CD4-positive, alpha-beta T cell treated with Interferon gamma for 1 hour (primary cell): ENCODE data around the gene KCNQ1.

Experiments
- DNase-seq: peaks from one replicate; pipeline ENCODE4 v3.0.0-alpha.2; 2020

The KCNQ1 gene

DNA sequence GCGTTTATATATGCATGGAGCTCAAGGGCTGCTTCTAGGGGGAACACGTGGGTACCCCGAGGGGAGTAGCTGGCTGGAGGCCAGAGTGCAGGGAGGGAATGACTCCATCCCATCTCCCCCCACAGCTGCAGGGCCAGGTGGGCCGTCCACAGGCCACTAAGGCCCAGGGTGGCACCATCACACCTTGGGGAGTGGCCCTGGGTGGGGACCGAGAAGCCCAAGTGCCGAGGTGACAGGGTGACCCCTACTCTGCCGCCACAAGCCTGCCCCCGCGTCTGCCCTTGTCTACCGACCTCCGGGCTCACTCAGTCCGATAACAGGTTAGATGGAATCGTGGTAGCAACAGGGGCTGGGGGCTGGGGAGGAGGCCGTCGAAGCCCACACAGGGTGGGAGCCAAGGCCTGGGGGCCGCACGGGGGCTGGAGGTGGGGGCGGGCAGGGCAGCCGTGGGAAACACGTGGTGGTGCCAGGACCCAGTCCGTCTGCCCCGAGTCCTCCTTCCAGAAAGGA, 129.3 kb downstream of the KCNQ1 start:
- DNase-seq: no peak

DNA sequence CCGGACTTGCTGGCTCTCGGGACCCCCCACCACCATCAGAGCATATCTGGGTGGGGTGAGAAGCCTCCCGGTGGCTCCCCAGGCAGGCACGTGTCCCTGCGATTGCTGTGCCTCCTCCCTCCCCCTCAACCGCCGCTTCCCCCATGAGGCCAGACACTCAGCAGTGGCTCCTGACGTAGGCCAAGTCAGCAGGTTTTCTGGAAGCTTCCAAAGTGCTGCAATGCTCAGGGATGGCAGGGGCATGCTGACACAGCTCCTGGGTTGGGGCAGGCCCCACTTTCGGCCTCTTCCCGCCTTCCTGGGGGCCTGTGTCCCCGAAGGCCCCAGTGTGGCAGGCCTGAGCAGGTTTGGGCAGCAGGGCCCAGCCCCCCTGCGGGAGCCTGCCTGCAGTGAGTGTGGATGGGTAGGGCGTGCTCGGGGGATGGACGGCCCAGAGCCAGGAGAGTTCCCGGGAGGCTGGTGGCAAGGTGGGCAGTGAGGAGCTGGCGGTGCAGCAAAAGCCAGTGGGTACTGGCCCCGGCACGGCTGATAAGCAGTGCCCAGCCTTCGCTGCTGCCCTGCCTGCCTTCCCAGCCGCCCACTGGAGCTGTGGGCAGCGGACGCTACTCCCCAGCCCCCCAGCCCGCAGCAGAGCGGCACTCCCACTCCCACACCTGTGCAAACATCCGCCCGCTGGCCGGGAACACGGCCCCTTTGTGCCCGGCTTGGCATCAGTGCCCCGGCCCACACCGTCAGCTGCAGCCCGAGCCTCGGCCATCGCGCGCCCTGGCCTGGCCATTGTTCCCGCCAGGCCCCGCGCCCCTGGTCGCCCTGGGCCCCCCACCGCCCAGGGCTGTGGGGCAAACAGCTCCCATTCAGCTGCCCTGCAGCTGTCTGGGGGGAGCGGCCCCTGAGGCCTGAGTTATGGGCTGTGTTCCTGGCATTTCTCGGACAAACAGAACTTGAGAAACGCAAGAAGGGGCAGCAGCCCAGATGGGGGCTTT, 130.0 kb downstream of the KCNQ1 start:
- DNase-seq: no peak

DNA sequence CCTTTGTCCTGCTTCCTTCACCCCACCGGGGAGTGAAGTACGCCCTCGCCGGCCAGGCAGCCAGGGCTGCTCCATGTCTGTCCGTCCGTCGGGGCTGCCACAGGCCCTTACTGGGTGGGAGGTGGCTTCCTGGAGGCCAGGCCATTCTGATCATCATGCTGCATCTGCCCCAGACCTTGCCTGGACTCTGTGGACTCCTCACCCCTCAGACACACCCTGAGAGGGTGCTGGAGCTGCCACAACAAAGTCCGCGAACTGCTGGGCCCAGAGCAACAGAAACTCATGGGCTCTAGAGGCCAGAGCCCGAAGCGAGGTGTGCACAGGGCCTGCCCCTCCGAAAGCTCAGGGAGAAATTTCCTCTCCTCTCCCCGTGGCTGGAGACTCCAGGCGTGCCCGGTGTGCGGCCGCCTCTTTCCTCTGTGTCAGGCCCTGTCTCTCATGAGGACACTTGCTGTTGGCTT, 130.8 kb downstream of the KCNQ1 start:
- DNase-seq: no peak

DNA sequence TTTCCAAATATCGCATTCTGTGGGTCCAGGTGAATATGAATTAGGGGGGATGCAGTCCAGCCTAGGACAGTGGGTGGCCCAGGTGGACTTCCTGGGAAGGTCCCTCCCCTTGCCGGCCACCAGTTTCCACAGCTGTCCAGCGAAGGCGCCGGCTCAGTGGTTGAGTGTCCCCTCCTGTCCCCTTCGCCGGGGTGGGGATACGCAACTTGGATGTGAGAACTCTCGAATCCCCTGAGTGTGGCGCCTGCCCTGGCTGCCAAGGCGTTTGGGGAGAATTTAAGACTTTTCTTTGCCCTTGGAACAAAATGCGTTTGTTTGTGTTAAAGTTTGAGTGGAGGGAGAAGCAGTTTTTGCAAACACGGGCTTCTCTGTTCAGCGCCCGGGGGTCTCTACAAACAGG, 131.3 kb downstream of the KCNQ1 start:
- no peak for DNase-seq

DNA sequence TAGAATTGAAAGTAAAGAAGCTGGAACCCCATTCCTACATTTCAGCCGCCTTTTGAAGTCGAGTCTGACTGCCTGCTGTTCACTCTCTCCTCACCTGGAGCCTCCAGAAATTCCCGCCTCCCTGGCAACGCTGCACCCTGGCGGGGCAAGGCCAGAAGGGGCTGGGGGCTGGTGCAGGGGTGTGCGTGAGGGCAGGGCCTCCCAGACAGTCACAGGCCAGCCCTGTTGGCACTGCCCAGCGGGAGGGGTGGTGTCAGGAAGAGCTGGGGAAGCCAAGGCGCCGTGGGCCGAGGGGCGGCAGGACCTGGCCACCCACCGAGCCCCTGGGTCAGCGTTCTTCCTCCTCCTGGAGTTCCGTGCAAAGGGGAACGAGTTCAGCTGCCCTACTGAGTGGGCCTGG, 131.7 kb downstream of the KCNQ1 start:
- no peak for DNase-seq

DNA sequence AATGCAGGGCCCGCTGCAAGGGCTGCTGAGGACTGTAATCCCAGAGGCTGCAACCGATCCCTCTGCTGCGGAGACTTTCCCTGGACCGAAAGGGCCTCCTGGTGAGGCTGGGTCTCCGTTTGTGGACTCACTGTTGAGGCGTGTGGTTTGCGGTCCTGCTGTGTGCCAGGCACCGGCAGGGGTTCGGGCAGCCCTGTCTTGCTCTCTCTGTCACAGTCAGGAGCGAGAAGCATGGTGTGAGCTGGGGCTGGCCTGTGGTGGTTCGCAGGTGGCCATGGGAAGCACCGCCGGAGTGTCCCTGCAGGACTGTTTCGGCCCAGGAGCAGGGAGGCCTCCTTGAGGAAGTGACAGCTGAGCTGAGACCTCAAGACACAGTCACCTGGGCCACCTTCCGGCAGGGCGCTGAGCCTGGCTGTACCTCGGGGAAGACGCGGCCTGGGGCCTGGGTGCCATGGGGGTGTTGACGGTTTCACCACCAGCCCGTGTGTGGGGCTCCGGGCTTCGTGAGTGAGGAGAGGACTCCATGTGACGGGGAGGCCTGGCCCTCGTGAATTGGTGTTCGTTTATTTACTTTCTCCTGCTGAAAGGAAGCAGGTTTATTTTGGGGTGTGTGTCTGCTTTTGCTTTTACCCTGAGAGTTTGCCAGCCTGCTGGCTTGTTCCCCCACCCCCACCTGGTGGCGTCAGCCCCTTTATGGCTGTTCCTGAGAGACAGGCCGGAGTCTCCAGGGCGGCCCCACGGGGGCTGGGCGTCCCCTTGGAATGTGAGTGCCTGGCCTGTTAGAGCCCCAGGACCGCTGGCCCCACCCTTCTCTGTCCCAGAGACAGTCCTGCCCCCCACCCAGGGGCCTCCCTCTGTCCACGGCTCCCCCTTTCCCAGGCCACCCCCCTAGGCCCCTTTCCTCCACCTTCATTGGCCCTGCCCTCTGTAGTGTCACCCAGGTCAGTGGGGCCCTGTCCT, 132.5 kb downstream of the KCNQ1 start:
- no peak for DNase-seq

DNA sequence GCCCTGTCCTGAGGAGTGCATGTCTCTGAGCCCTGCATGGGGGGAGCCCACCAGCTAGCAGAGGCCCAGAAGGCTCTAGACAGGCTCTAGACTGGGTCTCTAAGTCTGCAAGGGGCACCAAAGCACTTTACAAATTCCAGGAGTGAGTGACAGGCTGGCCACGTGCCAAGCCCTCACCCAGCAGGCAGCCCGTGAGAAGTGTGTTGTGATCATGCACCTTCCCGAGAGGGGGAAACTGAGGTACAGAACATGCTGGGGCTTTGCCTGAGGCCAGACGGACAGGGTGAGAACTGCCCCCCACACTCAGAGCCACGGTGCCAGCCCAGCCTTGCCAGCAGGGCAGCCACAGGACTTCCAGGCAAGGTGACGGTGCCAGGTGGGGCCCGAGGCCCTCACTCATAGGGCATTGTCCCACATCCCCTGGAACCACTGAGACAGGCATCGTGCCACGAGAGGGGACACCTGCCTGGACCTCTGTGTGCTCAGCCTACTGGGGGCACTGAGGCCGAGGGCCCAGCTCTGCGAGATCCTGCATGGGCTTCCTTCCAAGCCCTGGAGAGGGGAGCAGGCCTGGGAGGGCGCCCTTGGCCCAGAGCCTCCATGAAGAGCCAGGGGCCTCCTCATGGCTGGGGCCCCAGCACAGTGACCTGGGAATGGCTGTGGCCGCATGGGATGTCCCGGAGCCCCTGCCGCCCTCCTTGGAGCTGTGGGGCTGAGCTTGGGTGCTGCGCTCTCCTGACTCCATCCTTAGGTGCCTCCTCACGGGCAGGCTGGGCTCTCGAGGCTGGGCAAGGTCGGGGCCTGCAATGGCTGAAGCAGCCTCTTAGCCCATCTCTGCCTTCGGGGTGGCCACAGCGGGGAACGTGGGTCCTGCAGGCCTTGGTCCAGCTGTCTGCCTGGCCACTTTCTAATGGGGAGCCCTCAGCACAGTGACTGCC, 133.5 kb downstream of the KCNQ1 start:
- no peak for DNase-seq

DNA sequence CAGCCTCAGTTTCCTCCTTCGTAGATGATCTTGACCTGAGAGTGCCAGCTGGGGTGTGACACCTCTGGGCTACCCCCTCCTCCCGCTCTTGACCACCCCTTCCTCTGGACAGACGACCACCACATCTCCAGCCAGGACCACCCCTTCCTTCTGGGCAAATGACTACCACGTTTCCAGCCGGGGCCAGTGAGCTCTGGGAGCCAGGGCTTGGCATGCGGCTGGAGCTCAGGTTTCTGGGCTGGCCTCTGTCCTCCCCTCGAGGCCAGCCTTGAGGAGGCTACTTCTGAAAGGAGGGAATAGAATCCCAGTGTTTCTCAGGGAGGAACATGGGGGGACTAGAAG, 134.1 kb downstream of the KCNQ1 start:
- no peak for DNase-seq

DNA sequence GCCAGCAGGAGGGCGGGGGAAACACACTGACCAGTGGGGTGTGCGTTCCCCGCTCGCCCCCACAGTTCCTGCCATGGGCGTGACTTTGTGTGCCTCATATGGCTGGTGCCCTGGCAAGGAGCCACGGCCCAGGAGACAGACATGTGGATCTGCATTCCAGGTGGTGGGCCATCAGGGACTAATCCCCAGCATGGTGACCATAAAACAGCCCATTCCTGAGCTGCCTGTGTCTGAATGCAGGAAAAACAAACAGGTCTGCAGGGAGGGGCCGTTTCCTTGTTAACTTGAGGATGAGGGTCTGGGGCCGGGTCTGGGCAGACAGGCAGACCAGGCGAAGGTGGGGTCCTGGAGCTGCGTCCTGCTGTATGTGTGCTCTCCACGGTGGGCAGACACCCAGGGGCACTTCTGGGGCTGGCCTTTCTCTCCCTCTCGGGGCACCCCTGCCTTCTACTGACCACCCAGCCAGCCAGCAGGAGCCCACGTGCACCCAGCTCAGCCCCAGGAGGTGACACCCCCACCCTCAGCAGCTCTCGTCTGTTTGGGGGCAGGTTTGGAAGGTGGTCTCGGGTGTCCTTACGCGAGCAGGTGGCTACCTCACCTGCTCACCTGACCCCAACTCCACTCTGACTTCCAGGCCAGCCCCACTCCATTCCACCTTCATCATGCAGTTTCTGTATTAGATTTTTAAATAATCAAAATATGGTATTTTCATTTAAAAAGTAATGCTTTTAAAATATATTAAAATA, 134.7 kb downstream of the KCNQ1 start:
- DNase-seq: no peak

DNA sequence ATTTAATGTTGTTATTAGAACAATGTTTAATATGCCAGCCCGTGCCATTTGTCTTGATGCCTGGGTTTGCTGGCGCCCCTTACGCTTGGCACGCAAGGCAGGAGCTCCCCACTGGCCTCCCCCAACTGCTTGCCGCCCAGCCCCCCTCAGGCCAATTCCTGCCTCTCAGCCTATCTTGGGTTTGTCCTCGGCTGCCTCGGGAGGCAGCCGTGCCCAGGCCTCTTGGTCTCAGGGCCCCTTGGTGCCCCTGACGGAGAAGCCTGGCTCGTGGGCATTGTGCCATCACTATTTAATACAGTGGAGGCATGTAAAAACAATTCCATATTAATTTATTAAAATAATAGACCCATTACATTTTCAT, 135.2 kb downstream of the KCNQ1 start:
- no peak for DNase-seq

DNA sequence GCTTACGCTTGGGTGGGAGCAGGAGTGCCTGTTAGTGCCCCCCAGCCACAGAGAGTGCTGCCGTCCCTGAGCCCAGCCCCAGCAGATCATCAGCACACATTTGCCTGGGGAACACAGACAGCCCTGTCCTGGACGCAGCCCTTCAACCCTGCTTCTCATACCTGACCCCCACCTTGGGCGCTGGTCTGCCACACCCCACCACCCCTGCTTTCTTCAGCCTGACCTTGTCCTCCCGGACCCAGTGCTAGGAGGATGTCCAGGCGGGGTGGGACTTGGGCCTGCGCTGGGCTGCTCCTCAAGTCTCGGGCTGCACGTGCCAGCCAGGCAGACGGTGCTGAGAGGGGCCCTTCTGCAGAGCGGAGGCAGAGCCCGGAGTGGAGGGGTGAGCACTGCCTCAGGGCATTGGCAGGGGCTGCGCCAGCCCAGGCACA, 135.8 kb downstream of the KCNQ1 start:
- no peak for DNase-seq

DNA sequence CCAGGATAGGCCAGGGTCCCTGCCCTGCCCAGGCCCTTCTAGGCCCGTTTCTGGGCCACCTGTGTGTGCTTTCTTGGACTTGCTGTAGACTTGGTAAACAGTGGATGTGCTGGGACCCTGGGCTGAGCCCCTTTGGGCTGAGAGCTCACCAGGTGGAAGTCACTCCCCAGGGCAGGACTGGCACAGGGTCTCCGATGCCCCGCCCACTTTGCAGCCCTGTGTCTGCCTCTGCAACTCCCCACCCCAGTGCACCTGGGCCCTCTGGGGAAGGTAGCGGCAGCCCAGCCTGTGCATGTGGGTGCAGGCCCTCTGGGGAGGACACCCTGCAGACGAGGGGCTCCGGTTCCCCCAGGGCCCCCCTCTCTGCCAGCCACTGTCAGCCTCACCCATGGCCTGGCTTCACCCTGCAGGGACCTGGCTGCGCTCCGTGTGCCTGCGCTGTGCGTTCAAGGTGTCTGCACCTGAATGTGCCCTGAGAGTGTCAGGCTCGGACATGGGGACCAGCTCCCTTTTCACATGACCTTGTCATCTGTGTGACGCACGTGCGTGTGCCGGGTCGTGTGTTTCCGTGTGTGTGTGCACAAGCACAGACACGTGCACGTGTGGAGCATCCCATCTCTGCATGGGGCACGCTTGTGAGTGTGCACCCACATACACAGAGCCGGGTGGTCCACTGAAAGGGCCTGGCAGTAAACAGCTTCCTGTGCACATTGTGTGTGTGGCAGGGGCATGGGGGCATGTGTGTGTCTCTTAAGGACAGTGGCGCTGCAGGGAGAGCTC, 136.5 kb downstream of the KCNQ1 start:
- no peak for DNase-seq

DNA sequence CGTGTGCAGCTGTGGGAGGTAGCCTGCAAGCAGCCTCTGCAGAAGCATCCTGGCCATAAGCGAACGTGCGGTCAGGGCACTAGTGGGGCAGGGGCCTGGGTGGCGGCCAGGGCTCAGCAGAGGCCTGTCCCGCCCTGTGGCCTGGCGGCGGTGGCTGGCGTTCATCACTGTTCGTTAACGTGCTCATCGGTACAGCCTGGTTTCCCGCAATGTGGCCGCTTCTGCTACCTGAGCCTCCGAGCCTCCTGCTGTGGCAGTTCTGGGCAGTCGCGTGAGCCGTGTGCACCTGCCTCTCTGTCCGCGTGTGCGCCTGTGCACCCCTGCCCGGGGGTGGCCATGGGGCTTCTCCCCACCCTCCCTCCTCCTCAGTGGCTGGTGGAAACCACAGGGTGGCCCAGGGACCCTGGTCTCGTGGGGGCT, 137.1 kb downstream of the KCNQ1 start:
- DNase-seq: no peak

DNA sequence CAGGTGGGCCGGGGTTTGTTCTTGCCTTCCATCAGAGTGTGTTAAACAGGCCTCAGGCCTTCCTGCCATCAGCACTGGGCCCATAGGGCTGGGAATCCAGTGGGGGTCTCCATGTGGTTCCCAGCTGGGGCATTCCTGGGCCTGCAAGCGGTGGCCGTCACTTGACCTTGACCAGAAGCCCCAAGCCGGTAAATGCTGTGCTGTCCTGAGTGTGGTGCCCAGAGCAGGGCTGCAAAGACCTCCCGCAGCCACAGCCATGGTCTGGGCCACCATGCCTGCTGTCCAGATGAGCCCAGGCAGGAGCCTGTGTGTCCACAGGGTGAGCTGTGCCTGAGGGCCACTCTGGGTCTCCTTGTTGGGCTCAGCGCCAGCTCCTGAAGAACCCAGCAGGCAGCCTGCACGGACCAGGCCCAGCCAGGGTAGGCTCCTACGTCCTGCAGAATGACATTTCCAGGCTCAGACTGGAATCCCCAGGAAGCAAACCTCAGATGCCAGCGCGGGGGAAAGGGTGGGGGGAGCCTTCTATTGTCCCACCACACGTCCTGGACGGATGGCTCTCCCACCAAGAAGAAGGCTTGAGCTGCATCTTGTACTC, 137.6 kb downstream of the KCNQ1 start:
- no peak for DNase-seq

DNA sequence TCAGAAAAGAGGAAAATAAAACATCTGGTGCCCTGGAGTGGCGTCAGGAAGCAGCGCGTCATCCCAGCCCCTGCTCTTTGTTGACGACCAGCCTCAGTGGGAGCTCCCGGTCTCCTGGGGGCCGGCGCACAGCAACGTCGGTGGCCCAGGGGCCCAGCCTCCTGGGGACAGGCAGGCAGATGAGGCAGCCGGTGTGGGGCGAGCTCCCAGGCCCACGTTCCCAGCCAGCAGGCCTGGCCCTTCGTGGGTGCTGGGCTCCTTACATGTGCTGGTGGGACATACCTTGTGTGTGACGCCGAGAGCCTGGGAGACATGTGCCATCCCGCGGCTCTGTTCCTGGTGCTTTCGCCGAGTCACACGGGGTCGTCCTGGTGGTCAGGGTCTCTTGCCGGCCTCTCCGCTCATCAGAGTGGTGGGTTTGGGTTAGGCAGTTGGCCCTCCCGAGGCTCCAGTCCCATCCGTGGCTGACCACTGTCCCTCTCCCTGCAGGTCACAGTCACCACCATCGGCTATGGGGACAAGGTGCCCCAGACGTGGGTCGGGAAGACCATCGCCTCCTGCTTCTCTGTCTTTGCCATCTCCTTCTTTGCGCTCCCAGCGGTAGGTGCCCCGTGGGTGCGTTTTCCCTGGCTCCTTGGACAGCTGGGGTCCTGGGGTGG, 138.3 kb downstream of the KCNQ1 start:
- no peak for DNase-seq

DNA sequence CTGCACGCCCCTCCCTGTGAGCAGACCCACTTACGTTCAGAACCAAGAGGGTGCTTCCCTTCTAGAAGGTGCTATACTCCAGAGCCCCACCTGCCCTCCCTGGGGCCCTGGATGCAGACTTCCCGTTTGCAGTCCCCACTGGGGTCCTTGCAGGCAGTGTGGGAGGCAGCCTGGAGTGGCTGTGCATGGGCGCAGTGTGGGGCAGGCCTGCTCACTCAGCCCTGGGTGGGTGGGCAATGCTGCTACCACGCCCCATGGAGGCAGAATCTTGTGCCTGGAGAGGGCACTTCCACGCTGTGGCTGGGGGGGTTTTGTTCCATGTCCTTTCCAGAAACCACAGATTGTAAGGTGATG, 138.8 kb downstream of the KCNQ1 start:
- DNase-seq: no peak

DNA sequence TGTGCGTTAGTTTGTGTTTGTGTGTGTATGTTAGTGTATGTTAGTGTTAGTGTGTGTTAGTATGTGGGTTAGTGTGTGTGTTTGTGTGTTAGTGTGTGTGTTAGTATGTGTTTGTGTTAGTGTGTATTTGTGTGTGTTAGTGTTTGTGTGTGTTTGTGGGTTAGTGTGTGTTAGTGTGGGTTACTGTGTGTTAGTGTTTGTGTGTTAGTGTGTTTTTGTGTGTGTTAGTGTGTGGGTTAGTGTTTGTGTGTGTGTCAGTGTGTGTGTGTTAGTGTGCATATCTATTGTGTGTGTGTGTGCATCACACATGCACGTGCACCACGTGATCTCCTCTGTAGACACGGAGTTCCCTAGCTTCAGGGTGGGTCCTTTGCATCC, 139.6 kb downstream of the KCNQ1 start:
- DNase-seq: no peak

DNA sequence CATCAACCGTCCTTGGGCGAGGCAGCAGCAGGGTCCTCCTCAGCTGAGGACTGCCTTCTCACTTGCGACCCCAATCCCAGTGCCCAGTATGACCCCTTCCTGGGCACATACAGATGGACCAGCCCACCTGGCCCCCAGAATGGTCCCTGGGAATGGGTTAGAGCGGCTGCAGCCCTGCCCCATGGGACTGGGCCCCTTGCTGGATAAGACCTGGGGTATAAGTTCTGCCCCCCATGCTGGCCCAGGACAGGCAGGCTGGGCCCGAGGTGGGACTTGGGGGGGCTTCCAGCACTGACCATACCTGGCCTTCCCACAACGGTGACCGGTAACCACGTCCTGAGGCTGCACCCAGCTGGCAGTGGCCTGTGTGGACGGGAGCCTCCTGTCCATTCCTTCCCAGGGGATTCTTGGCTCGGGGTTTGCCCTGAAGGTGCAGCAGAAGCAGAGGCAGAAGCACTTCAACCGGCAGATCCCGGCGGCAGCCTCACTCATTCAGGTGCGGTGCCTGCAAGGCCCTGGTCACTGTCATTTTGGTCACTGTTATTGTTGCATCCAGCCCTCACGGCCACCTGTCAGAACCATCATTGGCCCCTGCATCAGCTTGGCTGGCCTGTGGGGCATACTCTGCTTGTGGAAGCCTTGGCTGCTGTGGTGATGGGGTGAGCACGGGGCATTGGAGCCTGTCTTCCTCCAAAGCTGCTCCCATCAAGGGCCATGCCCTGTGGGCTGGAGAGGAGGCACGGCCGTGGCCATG, 140.2 kb downstream of the KCNQ1 start:
- no peak for DNase-seq

DNA sequence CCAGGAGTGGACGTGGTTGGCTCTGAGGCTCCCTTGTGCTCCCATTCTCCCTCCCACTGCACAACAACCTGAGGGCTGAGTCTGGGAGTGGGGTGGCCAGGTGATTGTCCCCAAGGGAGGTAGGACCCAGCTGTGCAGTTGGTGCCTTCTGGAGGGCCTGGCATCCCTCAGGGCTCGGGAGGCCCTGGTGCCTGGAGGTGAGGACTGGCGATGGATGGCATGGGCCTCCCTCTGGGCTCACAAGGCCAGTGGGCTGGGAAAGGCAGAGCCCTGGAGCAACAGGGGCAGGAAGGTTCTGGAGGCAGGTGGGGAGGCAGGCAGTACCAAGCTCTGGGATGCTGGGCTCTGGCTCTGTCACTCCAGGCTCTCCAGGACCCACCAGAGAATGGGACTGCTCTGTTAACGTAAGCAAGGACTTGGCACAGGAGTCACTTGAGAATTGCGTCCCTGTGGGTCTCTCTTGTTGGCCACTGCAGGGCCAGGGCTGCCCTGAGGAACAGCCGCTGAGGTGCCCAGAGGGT, 140.8 kb downstream of the KCNQ1 start:
- DNase-seq: no peak
